GM18499 (cell line): ENCODE results near the gene PTPRN2.

Experiments
- ATAC-seq: cut with Tn5 transposase; IDR thresholded peaks from one replicate; pipeline ENCODE4 v1.9.1; 2021; ENCODE audit warnings: moderate number of reproducible peaks; ENCODE audit not compliant: insufficient read depth, unreplicated experiment

PTPRN2 gene

GRCh38 chr7:157622000-157622399 is 965.6 kb downstream of the PTPRN2 start:
- no peak for ATAC-seq

- no peak for ATAC-seq
Observed at GRCh38 chr7:157621131-157621681, 966.4 kb downstream of the PTPRN2 start.

- ATAC-seq, result no peak
Observed at GRCh38 chr7:157620616-157621015, 967.0 kb downstream of the PTPRN2 start.

GRCh38 chr7:157619753-157620525 is 967.7 kb downstream of the PTPRN2 start:
- no peak for ATAC-seq

GRCh38 chr7:157618823-157619606 is 968.6 kb downstream of the PTPRN2 start:
- no peak for ATAC-seq

GRCh38 chr7:157618091-157618726 is 969.4 kb downstream of the PTPRN2 start:
- no peak for ATAC-seq

GRCh38 chr7:157617401-157617800 is 970.2 kb downstream of the PTPRN2 start:
- ATAC-seq, result no peak

GRCh38 chr7:157616931-157617330 is 970.7 kb downstream of the PTPRN2 start:
- no peak for ATAC-seq

GRCh38 chr7:157616426-157616825 is 971.2 kb downstream of the PTPRN2 start:
- no peak for ATAC-seq

GRCh38 chr7:157615852-157616251 is 971.8 kb downstream of the PTPRN2 start:
- ATAC-seq, result no peak

GRCh38 chr7:157615101-157615817 is 972.4 kb downstream of the PTPRN2 start:
- no peak for ATAC-seq

GRCh38 chr7:157614457-157615020 is 973.1 kb downstream of the PTPRN2 start:
- no peak for ATAC-seq

- no peak for ATAC-seq
Observed at GRCh38 chr7:157613575-157614322, 973.9 kb downstream of the PTPRN2 start.

- ATAC-seq, result no peak
Observed at GRCh38 chr7:157612664-157613561, 974.7 kb downstream of the PTPRN2 start.

GRCh38 chr7:157612009-157612663 is 975.5 kb downstream of the PTPRN2 start:
- no peak for ATAC-seq

GRCh38 chr7:157611341-157611740 is 976.3 kb downstream of the PTPRN2 start:
- no peak for ATAC-seq

GRCh38 chr7:157610671-157611295 is 976.8 kb downstream of the PTPRN2 start:
- ATAC-seq, result no peak
